ES-I3 (cell line): ENCODE results near the gene YWHAE.
"Not testable (repeated sequence)": the region's sequence is repeated elsewhere in the genome, so short reads cannot be mapped to it uniquely, and the experiment has no call there.

Experiments
- H3K36me3 ChIP-seq: 2 replicates; pipeline ENCODE4 v1.6.1; 2013; ENCODE audit warnings: mild to moderate bottlenecking, low read length, control low read depth, moderate library complexity; ENCODE audit not compliant: insufficient read depth
- H3K4me1 ChIP-seq: 2 replicates; pipeline ENCODE4 v1.6.1; 2013; ENCODE audit warnings: mild to moderate bottlenecking, control low read depth, low read length; ENCODE audit not compliant: insufficient read depth
- H3K9ac ChIP-seq: 2 replicates; pipeline ENCODE4 v1.6.1; 2013; ENCODE audit warnings: low read depth, mild to moderate bottlenecking, low read length, moderate library complexity
- H3K9me3 ChIP-seq: 2 replicates; pipeline ENCODE4 v1.6.1; 2013; ENCODE audit warnings: mild to moderate bottlenecking, low read length, moderate library complexity; ENCODE audit not compliant: control insufficient read depth, insufficient read depth

Gene YWHAE

DNA sequence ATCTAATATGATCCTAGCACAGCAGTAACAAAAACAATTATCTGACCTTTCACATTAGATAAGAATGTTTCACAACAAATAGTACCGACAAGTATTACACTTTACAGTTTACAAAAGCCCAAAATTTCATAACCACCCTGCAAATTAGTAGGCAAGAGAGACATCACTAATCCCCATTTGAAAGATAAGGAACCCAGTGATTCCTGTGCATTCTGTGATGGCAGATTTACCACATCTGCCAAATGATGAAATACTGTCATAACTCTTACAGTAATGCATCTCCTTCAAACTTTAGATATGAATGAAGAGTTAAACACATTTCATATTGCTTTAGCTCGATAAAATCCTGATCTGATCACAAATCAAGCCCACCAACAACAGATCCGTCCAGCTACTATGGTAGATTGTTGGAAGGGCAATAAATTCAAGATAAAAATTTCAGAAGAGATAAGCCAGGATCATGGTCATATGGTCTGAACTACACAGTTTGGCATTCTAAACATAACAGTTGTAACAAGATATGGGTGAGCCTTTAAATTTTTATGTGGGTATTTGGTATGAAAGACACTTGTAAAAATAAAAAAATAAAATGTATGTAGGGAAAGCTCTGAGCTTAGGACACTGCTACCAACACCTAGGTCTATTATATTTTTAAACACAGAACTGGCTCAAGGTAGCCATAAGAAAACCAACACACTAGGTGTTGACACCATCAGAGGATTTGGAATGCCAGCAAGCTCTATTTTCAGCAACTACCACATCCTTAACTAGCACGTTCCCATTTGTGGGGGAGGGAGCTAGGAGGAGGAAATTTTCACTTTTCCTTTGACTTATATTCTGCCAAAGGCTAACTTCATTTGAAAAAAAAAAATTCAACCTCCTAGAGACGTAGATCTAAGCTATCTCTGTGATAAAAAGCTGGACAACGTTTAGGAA, 9.3 kb downstream of the YWHAE start:
- Histone ChIP-seq H3K9me3 (no peaks in the 10 kb centered on the region), H3K36me3 (no peaks in the 10 kb centered on the region), H3K9ac (no peak overlapping the region), H3K4me1 (peaks cover 32% of the 10 kb centered on the region)

DNA sequence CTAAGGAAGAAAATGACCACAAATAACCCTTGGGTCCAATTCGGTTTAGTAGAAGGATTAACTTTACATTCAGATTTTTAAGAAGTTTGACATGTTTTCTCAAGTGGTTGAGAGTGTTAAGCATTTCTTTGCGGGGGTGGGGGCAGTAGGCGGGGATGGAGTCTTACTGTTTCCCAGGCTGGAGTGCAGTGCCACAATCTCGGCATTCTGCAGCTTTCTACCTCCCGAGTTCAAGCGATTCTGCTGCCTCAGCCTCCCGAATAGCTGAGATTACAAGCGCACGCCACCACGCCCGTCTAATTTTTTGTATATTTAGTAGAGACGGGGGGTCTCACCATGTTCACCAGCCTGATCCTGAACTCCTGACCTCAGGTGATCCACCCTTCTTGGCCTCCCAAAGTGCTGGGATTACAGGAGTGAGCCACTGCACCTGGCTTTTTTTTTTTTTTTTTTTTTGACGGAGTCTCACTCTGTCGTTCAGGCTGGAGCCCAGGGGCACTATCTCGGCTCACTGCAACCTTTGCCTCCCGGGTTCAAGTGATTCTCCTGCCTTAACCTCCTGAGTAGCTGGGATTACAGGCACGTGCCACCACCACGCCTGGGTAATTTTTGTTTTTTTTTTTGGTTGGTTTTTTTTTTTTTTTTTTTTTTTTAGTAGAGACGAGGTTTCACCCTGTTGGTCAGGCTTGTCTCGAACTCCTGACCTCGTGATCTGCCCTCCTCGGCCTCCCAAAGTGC, 12.4 kb downstream of the YWHAE start:
- not testable (repeated sequence) for H3K9ac ChIP-seq, H3K9me3 ChIP-seq, H3K36me3 ChIP-seq
- peaks cover 31% of the 10 kb centered on the region for H3K4me1 ChIP-seq

DNA sequence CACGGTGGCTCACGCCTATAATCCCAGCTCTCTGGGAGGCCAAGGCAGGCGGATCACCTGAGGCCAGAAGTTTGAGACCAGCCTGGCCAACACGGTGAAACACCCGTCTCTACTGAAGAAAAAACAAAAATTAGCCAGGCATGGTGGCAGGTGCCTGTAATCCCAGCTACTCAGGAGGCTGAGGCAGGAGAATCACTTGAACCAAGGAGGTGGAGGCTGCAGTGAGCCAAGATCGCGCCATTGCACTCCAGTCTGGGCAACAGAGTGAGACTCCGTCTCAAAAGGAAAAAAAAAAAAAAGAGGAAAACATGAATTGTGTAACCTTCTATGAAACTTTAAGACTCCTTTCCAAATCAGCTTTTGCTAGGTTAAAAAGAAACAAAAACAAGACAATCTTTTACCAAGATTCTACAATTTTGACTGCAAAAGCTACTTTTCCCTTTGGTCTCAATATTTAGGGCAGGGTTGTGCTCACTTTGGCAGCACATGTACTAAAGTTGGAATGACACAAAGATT, 13.3 kb downstream of the YWHAE start:
- not testable (repeated sequence) for H3K9me3 ChIP-seq, H3K9ac ChIP-seq, H3K36me3 ChIP-seq
- peaks cover 31% of the 10 kb centered on the region for H3K4me1 ChIP-seq

DNA sequence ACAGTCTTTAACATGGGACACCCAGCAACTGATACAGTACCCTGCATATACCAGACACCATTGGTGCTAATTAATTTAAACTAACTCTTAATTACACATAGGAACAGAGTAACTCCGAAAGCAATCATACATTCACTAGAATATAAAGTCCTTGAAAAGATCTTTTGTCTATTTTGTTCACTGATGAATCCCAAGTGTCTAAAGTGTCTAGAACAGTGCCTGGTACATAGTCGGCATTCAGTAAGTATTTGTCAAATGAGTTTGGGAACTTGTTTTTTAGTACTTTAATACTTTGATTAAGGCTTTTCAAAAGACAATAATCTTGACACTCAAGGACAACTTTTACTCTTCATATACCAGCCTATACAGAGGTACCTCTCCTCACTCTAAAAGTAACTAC, 13.8 kb downstream of the YWHAE start:
- no peaks in the 10 kb centered on the region for H3K36me3 ChIP-seq
- no peak overlapping the region for H3K9ac ChIP-seq
- no peaks in the 10 kb centered on the region for H3K9me3 ChIP-seq
- H3K4me1 ChIP-seq: peaks cover 26% of the 10 kb centered on the region

DNA sequence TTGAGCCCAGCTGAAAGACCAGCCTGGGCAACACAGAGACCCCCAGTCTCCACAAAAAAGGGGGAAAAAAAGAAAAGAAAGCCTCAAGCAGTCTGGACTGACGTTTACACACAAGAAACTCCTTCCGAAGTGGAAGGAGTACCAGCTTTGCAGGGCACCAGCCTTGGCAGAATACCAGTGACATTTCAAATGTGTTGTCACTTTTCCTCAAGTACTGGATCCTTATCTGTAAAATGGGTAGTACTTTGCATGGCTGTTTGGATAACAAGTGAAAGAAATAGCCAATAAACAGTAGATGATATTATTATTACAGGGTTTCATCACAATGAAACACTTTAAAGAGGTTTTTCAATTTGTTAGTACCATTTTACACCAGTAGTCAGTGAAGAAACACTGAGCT, 14.2 kb downstream of the YWHAE start:
- no peaks in the 10 kb centered on the region for H3K36me3 ChIP-seq
- no peak overlapping the region for H3K9ac ChIP-seq
- H3K9me3 ChIP-seq: no peaks in the 10 kb centered on the region
- peaks cover 22% of the 10 kb centered on the region for H3K4me1 ChIP-seq

DNA sequence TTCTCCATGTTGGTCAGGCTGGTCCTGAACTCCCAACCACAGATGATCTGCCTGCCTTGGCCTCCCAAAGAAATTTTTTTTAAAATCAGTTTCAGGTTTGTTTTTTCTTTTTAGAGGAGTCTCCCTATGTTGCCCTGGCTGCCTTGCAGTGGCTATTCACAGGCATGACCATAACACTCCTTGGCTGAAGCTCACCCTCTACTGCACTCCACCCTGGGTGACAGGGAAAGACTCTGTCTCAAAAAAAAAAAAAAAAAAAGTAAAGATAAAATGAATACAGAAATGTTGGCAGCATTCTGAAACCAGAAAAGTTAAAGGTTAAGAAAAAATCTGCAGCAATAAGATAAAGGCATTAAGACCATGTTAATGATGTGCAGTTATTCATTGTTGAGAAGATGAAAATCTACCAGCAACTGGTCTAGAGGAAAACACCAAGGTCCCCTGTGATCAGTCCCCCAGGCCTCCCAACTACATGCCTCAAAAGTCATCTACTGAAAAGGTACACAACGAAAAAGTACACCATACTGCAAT, 15.1 kb downstream of the YWHAE start:
- H3K4me1 ChIP-seq: peaks cover 20% of the 10 kb centered on the region

DNA sequence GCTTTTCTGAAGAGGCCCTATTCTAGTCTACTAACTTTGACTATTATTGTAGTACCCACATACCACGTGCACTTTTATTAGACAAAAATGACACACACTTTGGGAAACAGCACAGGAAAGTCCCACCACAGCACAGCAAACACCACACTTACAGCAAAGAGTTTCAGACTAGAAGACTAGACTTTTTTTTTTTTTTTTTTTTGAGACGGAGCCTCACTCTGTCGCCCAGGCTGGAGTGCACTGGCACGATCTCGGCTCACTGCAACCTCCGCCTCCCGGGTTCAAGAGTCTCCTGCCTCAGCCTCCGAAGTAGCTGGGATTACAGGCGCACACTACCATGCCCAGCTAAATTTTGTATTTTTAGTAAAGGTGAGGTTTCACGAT, 20.1 kb downstream of the YWHAE start:
- Histone ChIP-seq H3K9me3 (no peaks in the 10 kb centered on the region), H3K9ac (no peak overlapping the region), H3K36me3 (no peaks in the 10 kb centered on the region), H3K4me1 (peaks cover 7% of the 10 kb centered on the region; the same call in 1 of the 2 replicates)

More for the DNA sequence above, 15.1 kb downstream of the YWHAE start:
- no peak overlapping the region for H3K9ac ChIP-seq
- H3K9me3 ChIP-seq: no peaks in the 10 kb centered on the region
- H3K36me3 ChIP-seq: no peaks in the 10 kb centered on the region

DNA sequence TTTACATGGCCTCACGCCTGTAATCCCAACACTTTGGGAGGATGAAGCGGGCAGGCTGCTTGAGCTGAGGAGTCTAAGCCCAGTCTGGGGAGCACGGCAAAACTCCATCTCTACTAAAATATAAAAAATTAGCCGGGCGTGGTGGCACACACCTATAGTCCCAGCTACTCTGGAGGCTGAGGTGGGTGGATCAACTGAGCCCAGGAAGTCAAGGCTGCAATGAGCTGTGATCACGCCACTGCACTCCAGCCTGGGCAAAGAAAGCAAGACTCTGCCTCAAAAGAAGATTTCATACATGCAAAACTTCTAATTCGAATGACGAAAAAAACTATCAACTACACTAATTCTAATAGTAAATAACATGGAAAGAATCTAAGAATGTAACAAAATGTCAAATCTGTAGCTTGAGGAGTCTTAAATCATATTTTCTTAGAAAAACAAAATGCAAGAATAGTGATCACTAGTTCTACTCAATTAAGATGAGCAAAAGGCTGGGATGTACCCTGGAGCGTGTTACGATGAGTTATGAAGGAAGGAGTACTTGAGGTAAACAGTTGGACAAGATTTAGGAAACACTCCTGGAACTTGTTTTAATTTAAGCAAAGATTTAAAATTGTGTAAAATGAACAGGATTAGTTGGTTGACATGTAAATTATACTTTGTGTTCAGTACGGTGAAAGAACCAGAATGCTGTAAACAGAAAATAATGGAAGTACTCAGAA, 20.7 kb downstream of the YWHAE start:
- Histone ChIP-seq H3K36me3 (no peaks in the 10 kb centered on the region), H3K9me3 (no peaks in the 10 kb centered on the region), H3K9ac (no peak overlapping the region), H3K4me1 (peaks cover 7% of the 10 kb centered on the region; the same call in 1 of the 2 replicates)

DNA sequence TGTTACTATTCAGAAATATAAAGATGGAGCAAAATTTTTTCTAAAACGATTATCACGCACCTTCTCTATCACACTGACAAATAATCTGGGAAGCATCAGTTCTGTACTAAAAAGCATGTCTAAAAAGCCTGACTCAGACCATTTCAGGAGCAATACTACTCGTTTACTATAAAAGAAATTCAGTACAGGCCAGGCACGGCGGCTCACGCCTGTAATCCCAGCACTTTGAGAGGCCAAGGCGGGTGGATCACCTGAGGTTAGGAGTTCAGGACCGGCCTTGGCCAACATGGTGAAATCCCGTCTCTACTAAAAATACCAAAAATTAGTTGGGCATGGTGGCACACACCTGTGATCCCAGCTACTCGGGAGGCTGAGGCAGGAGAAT, 21.6 kb downstream of the YWHAE start:
- H3K9ac ChIP-seq, H3K36me3 ChIP-seq, H3K4me1 ChIP-seq, H3K9me3 ChIP-seq: not testable (repeated sequence)

DNA sequence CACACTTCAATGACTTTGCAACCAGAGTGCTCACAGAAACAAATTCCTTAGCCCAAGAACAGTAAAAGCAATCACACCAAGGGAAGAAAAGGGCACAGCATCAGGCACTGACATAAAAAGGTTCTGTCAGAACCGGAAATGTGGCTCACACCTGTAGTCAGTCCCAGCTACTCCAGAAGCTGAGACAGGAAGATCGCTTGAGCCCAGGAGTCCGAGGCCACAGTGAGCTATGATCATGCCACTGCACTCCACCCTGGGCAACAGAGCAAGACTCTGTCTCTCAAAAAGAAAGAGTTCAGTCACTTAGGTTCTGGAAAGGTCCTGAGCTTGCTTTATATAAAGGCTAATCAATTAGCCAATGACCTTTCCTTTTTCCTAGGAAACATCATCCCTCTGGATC, 22.7 kb downstream of the YWHAE start:
- H3K9ac ChIP-seq: no peak overlapping the region

DNA sequence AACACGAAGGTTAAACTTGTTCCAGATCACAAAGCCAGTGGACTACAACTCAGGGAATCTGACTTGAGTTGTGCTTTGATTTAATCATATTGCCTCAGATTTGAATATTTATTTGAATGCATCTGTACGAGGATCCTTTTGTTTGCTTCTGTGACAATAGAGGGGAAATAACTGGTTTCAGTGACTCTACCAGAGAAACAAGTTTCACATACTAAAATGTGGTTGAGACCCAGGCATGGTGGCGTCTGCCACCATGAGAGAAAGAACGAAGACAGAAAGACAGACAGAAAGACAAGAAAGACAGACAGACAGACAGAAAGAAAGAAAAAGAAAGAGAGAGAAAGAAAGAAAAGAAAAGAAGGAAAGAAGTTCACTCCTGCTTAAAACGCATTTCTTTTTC, 24.0 kb downstream of the YWHAE start:
- Histone ChIP-seq H3K9ac (no peak overlapping the region), H3K36me3 (no peaks in the 10 kb centered on the region), H3K4me1 (peaks cover 10% of the 10 kb centered on the region; the same call in 1 of the 2 replicates), H3K9me3 (no peaks in the 10 kb centered on the region)

More for the DNA sequence above, 22.7 kb downstream of the YWHAE start:
- H3K4me1 ChIP-seq: peaks cover 7% of the 10 kb centered on the region; the same call in 1 of the 2 replicates
- no peaks in the 10 kb centered on the region for H3K36me3 ChIP-seq
- no peaks in the 10 kb centered on the region for H3K9me3 ChIP-seq

DNA sequence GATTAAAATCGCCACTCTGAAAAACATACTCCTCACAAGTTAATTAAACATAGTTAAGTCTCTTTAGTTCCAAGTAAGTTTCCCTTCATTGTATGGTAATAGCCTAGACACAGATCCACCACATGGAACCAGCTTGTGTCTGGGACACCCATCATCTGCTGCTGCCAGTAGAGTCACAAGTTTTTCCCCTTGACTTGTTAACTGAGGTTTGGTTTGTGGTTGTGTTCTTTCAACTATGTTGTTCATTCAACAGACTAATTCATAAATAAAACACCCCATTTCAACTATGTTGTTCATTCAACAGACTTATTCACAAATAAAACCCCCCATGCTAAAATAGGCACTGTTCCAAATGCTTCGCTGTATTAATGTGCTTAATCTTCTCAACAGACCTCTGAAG, 24.4 kb downstream of the YWHAE start:
- peaks cover 10% of the 10 kb centered on the region; the same call in 1 of the 2 replicates for H3K4me1 ChIP-seq
- no peaks in the 10 kb centered on the region for H3K36me3 ChIP-seq
- no peaks in the 10 kb centered on the region for H3K9me3 ChIP-seq
- H3K9ac ChIP-seq: no peak overlapping the region

DNA sequence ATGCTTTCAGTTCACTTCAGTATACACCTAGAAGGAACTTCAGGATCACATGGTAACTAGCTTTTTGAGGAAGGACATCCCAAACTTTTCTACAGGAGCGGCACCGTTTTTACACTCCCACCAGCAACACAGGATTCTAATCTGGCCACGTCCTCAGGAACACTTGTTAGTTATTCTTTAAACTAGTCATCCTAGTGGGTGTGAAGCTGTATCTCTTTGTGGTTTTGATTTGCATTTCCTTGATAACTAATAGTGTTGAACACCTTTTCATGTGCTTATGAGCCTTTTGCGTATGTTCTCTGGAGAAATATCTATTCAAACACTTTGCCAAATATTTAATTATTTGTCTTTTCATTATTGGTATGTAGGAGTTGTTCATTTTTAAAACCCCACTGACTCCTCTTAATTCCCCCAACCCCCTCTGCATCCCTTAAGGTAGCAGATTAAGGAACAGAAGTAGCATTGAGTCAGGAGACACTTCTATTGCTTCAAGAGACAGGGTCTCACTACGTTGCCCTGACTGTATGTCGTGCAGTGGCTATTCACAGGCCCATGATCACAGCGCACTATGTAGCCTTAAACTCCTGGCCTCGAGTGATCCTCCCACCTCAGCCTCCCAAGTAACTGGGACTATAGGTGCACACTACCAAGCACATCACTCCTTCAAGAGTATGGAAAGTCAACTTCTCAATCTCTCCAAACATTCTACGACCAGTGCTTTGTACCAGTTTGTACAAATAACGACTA, 25.4 kb downstream of the YWHAE start:
- Histone ChIP-seq H3K4me1 (peaks cover 10% of the 10 kb centered on the region; the same call in 1 of the 2 replicates), H3K36me3 (no peaks in the 10 kb centered on the region), H3K9ac (no peak overlapping the region), H3K9me3 (no peaks in the 10 kb centered on the region)
